Large intestine (tissue), 3 donors: Measurements from ENCODE around the gene CA10. TPM values are rescaled to one million over a fixed set of nuclear protein-coding genes. Genes with fewer than 3 reads are reported as not detected.

Experiments used
- DNase-seq, 2 donors: peaks; one replicate each; pipeline versions ENCODE4 v3.0.0 to v3.0.0-alpha.2; 2013
- H3K27ac ChIP-seq: one replicate; pipeline ENCODE4 v1.5.1; 2013; ENCODE audit warnings: low read length
- H3K27me3 ChIP-seq: 2 replicates; pipeline ENCODE4 v1.6.1; 2013; ENCODE audit warnings: low read length; ENCODE audit not compliant: control insufficient read depth, insufficient read depth
- H3K36me3 ChIP-seq: 2 replicates; pipeline ENCODE4 v1.6.1; 2013; ENCODE audit warnings: low read length; ENCODE audit not compliant: control insufficient read depth, insufficient read depth
- H3K4me1 ChIP-seq: one replicate; pipeline ENCODE4 v1.6.1; 2013; ENCODE audit warnings: low read length; ENCODE audit not compliant: control insufficient read depth, insufficient read depth
- H3K4me3 ChIP-seq: one replicate; pipeline ENCODE4 v1.5.1; 2013; ENCODE audit warnings: low read length
- H3K9me3 ChIP-seq: one replicate; pipeline ENCODE4 v1.6.1; 2013; ENCODE audit warnings: mild to moderate bottlenecking, low read depth, low read length, moderate library complexity; ENCODE audit not compliant: control insufficient read depth
- WGBS: methylation state at CpG from one replicate; pipeline ENCODE4 v1.1.5; 2013; ENCODE audit warnings: low lambda C conversion rate; ENCODE audit not compliant: insufficient coverage; 5-methylcytosine and 5-hydroxymethylcytosine counted together
- polyA plus RNA-seq: library from polyadenylated mRNA; unstranded; fragments of 120-200 nt; gene quantifications from one replicate; pipeline ENCODE4 v1.2.1, GENCODE V29; 2013

The CA10 gene
- polyA plus RNA-seq, 1 donor, result 1.2 TPM

DNA sequence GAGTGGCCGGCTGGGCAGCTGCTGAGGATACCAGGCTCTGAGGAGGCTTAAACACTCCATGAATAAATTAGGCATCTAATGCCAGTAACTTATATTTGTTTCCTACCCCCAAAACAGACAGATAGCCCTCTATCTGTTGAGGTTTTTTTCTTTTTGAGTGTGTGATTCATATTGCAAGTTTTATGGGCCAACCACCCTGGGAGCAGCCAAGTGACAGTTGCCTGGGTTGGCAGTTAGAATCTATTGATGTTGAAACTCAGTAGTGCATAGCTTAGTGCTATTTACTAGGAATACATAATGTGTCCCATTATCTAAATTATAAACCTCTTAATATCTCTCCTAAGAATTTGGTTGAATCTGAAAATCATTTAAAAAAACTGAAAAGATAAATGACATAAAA is 397.4 kb downstream of the CA10 start:
- no CpG with 5 or more reads among the region's 1 CpG for WGBS
- Histone ChIP-seq H3K4me3 (no peak overlapping the region), H3K4me1 (no peaks in the 10 kb centered on the region), H3K9me3 (no peaks in the 10 kb centered on the region), H3K27me3 (peaks cover 4% of the 10 kb centered on the region), H3K27ac (no peak overlapping the region), H3K36me3 (no peaks in the 10 kb centered on the region)
- DNase-seq, result no peak

DNA sequence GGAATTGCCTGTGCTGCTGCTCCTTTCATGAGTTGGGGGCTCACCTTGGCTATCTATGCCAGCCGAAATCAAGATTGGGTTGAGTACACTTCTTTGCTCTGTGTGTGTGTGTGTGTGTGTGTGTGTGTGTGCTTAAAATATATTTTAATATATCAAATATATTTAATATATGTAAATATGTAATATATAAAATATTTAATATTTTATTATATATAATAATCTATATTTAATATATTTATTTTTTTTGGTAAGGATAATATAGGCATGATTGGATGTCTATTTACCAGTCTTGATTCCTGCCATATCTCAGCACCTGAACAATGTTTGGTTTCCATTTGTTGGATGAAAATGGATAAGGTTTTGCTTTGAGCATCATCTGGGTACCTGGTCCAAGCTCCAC is 399.3 kb downstream of the CA10 start:
- H3K36me3 ChIP-seq, result no peaks in the 10 kb centered on the region
- DNase-seq, result no peak
- no peaks in the 10 kb centered on the region for H3K4me1 ChIP-seq
- peaks cover 4% of the 10 kb centered on the region for H3K27me3 ChIP-seq
- WGBS, result no CpG with 5 or more reads among the region's 1 CpG
- H3K27ac ChIP-seq, result no peak overlapping the region
- H3K4me3 ChIP-seq, result no peak overlapping the region
- no peaks in the 10 kb centered on the region for H3K9me3 ChIP-seq

DNA sequence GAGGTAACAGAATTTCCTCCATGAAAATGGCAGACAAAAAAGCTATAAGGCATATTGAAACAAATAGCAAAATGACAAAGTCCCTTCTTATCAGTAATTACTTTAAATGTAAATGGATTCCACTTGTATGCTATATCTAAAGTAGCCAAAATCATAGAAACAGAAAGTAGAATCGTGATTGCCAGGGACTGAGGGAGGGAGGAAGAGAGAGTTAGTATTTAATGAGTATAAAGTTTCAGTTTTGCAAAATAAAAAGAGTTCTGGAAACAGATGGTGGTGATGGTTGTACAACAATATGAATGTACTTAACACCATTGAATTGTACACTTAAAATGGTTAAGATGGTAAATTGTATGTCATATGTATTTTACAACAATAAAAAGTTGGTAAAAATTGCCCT is 407.4 kb downstream of the CA10 start:
- Histone ChIP-seq H3K27ac (no peak overlapping the region), H3K9me3 (no peaks in the 10 kb centered on the region), H3K36me3 (no peaks in the 10 kb centered on the region), H3K4me1 (no peaks in the 10 kb centered on the region), H3K27me3 (no peaks in the 10 kb centered on the region), H3K4me3 (no peak overlapping the region)
- WGBS, result 71% methylated on average over 1 of the region's 1 CpG
- DNase-seq, result no peak

DNA sequence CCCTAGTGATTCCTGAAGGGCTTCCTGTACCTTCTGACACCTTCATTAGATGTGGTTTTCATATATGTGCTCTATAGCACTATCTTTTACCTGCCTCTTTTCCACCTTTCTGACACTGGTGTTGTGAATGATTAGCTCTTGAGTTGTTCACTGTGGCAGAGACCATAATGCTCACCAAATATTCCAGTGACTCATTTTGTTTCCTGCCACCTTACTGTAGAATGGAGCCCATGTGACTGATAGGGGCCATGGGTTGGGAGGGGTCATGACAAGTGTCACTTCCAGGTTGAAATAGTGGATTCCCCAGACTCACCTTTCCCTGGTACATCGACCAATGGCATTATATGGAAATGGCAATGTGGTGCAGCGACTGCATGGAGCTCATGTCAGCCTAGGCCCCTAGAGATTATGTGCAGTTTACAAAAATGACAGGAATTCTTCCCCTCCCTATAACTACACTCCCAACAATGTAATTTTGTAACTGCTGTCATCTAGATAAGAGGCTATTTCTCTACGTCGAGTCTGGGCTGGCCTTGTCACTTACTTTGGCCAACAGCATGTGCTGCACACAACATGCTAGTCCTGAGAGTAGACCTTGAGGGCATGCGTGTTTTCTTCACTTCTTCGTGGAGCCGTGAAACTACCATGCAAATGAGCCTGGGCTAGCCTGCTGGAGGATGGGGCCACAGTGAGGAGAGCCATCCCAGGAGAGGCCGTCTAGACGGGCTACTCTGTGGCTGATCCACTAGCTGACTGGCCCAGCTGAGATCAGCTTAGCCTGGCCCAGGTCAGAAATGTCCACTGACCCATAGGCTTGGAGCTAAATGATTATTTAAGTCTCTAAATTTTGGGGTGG is 409.5 kb downstream of the CA10 start:
- no peak overlapping the region for H3K4me3 ChIP-seq
- no peak overlapping the region for H3K27ac ChIP-seq
- DNase-seq, result no peak
- no peaks in the 10 kb centered on the region for H3K9me3 ChIP-seq
- H3K36me3 ChIP-seq, result no peaks in the 10 kb centered on the region
- whole genome bisulfite sequencing, result no CpG with 5 or more reads among the region's 9 CpGs
- no peaks in the 10 kb centered on the region for H3K27me3 ChIP-seq
- no peaks in the 10 kb centered on the region for H3K4me1 ChIP-seq

DNA sequence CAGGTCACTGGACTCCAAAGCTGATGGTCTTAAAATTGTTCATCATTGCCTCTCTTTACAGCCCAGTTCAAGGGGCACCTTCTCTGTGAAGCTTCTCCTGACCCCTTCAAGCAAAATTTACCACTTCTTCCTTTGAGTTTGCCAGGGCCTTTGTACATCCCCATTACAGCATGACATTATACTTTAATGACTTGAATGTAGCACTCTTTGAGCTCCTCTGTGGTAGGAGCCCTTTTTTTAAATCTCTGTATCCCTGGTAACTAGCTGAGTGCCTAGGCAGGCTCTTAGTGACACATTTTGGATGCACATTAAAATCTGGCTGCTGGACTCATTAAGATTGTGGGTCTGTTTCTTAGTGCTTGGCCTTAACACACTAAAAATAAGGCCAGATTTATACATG is 412.1 kb downstream of the CA10 start:
- Histone ChIP-seq H3K27me3 (no peaks in the 10 kb centered on the region), H3K9me3 (no peaks in the 10 kb centered on the region), H3K36me3 (no peaks in the 10 kb centered on the region), H3K27ac (no peak overlapping the region), H3K4me1 (no peaks in the 10 kb centered on the region), H3K4me3 (no peak overlapping the region)
- DNase-seq, result no peak

DNA sequence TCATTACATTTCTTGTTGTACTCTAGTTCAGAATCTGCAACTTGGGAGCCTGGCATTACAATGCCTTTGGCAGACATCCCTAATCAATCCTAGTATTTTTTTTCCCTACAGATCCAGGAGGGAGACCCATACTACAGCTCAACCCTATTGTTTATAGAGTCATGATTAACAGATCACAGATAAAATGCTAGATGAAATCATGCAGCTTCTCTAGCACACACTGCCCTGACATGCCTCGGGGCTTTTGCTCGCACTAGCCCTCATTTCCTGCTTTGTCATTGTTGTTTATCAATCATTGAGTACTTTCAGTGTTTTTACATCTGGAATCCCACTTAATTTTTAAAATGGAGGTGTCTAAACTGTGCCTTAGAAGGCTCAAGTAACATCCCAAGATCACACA is 412.5 kb downstream of the CA10 start:
- WGBS, result no CpG with 5 or more reads among the region's 2 CpGs
- no peak overlapping the region for H3K27ac ChIP-seq
- H3K27me3 ChIP-seq, result no peaks in the 10 kb centered on the region
- H3K36me3 ChIP-seq, result no peaks in the 10 kb centered on the region
- DNase-seq, result no peak
- H3K4me1 ChIP-seq, result no peaks in the 10 kb centered on the region
- no peaks in the 10 kb centered on the region for H3K9me3 ChIP-seq
- H3K4me3 ChIP-seq, result no peak overlapping the region

DNA sequence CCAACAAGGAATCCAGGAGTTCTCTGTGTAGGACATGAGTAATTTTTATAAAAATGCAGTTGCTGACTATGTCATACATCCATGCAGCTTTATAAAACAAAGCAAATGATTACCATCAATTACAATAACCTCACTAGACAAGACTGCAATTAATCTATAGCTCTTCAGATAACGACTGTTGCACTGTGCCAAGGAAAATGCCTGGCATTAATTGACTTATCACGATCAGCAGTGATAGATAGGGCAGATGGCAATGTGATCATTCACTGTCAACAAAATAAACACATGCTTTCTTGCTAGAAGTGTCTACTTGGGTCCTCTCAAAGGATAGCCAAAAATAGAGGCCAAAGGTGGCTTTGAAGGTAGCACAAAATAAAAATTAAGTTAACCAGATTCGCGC is 415.0 kb downstream of the CA10 start:
- DNase-seq, result no peak
- H3K4me3 ChIP-seq, result no peak overlapping the region
- H3K27me3 ChIP-seq, result no peaks in the 10 kb centered on the region
- H3K27ac ChIP-seq, result no peak overlapping the region
- no CpG with 5 or more reads among the region's 4 CpGs for WGBS
- H3K9me3 ChIP-seq, result no peaks in the 10 kb centered on the region
- peaks cover 11% of the 10 kb centered on the region for H3K4me1 ChIP-seq
- no peaks in the 10 kb centered on the region for H3K36me3 ChIP-seq

DNA sequence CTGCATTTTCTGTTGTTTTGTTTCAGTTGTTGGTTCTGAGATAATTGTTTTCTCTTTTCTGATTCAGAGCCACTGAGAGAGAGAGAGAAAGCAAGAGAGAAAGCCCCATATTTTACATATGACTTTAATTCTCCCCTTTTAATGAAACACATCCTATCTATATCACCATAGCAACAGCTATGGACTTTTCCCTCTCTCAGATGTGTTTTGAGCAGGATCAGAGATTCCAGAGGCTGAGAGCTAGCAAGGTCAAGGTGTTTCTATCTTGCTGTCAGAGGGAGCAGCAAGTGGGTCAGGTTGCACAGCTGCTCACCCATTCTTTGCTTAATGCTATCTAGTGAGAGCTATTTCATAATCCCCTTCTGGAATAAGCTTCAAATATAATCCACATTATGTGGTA is 415.9 kb downstream of the CA10 start:
- Histone ChIP-seq H3K36me3 (no peaks in the 10 kb centered on the region), H3K9me3 (no peaks in the 10 kb centered on the region), H3K27me3 (no peaks in the 10 kb centered on the region), H3K27ac (no peak overlapping the region), H3K4me3 (no peak overlapping the region), H3K4me1 (peaks cover 13% of the 10 kb centered on the region)
- no peak for DNase-seq

DNA sequence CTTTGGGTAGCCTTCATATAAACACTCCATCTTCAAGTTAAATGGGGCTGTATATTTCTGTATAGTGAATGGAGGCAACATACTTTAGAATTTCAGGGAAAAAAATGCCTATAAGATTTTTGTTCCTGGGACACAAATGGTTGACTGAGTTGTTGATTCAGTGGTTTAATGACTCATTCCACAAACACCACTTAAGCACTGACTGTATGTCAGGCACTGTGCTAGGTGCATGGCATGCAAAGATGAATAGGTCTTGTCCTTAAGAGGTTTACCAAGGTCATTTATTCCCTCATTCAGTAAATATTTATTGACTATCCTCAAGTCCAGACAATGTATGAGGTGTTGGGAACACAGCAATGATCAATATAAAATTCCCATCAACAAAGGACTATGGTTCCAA is 417.1 kb downstream of the CA10 start:
- Histone ChIP-seq H3K27me3 (no peaks in the 10 kb centered on the region), H3K9me3 (no peaks in the 10 kb centered on the region), H3K4me1 (peaks cover 13% of the 10 kb centered on the region), H3K36me3 (no peaks in the 10 kb centered on the region), H3K27ac (no peak overlapping the region), H3K4me3 (no peak overlapping the region)
- DNase-seq, result no peak

DNA sequence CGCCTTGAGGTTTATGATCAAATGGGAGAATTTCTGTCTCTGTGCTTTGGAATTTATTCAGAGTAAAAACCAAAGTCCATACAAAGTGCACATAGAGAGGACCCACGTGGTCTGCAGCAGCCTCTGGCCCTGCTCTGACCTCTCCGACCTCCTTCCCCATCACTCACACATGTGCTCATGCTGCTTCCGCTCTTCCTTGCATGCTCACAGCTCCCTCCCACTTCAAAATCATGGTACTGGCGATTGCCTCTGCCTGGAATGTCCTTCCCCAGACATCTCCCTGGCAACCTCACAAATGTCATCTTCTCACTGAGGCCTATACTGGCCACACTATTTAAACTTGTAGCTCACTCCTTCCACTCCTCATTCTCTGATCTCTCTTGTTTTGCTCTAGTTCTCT is 418.0 kb downstream of the CA10 start:
- H3K4me3 ChIP-seq, result no peak overlapping the region
- H3K27ac ChIP-seq, result no peak overlapping the region
- no CpG with 5 or more reads among the region's 5 CpGs for WGBS
- no peaks in the 10 kb centered on the region for H3K36me3 ChIP-seq
- no peaks in the 10 kb centered on the region for H3K27me3 ChIP-seq
- peaks cover 13% of the 10 kb centered on the region for H3K4me1 ChIP-seq
- no peaks in the 10 kb centered on the region for H3K9me3 ChIP-seq
- no peak for DNase-seq

DNA sequence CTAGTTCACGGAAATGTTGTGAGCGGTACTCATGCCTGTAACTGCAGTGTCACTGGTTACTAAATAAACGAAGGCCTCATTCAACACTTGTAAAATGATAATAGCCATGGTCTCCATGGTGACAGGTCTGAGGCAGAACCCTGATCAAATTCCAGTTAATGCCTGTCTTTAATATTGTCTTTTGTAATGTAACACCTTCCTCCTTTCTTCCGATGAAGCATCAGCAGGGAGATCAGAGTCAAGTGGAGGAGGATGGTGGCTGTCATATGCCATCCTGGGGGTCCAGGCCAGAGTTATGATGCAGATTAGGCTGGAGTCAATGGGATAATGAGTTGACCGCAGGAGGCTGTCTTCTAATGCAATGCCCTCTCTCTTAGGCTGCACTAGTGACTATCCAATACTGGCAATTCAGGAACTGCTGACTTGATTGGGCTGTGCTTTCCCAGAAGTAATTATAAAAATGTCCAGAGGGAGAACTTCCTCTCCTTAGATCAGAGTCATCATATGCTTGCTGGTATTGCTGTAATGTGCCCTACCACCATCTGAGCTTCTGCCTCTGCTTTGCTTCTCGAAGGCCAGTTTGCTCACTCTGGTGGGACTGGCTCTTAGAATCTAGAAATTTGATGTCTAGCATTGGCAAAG is 419.1 kb downstream of the CA10 start:
- H3K36me3 ChIP-seq, result no peaks in the 10 kb centered on the region
- peak; percentile 52 to 86 for DNase-seq
- no peaks in the 10 kb centered on the region for H3K9me3 ChIP-seq
- H3K27ac ChIP-seq, result peak overlapping the region; percentile 37
- no peaks in the 10 kb centered on the region for H3K27me3 ChIP-seq
- WGBS, result no CpG with 5 or more reads among the region's 6 CpGs
- H3K4me3 ChIP-seq, result no peak overlapping the region
- H3K4me1 ChIP-seq, result peaks cover 13% of the 10 kb centered on the region
